HEK293T (cell line): ENCODE data around the gene BMP5.

ENCODE experiments used
- ARNT ChIP-seq: fragments of 450-650 bp; IDR thresholded peaks from 2 replicates; pipeline ENCODE4 v1.6.1; 2017; ENCODE audit warnings: mild to moderate bottlenecking
- BHLHE40 ChIP-seq: fragments of 450-650 bp; IDR thresholded peaks from 2 replicates; pipeline ENCODE4 v1.6.1; 2016; ENCODE audit warnings: mild to moderate bottlenecking, moderate library complexity, borderline replicate concordance
- CTBP1 ChIP-seq: fragments of 450-650 bp; IDR thresholded peaks from 2 replicates; pipeline ENCODE4 v1.6.1; 2016; ENCODE audit warnings: borderline replicate concordance
- ELF4 ChIP-seq: fragments of 450-650 bp; IDR thresholded peaks from 2 replicates; pipeline ENCODE4 v1.6.1; 2017; ENCODE audit warnings: antibody characterized with exemption
- FOXA1 ChIP-seq: fragments of 450-650 bp; IDR thresholded peaks from 2 replicates; pipeline ENCODE4 v1.6.1; 2016; ENCODE audit warnings: mild to moderate bottlenecking
- FOXK2 ChIP-seq: fragments of 450-650 bp; IDR thresholded peaks from 2 replicates; pipeline ENCODE4 v1.6.1; 2016; ENCODE audit warnings: mild to moderate bottlenecking
- FOXM1 ChIP-seq: fragments of 450-650 bp; IDR thresholded peaks from 2 replicates; pipeline ENCODE4 v1.6.1; 2017; ENCODE audit warnings: mild to moderate bottlenecking, borderline replicate concordance
- HDGF ChIP-seq: fragments of 450-650 bp; IDR thresholded peaks from 2 replicates; pipeline ENCODE4 v1.6.1; 2017; ENCODE audit warnings: antibody characterized with exemption, borderline replicate concordance
- LEF1 ChIP-seq: fragments of 450-650 bp; IDR thresholded peaks from 2 replicates; pipeline ENCODE4 v1.6.1; 2017; ENCODE audit warnings: mild to moderate bottlenecking, borderline replicate concordance
- NFRKB ChIP-seq: fragments of 450-650 bp; IDR thresholded peaks from 2 replicates; pipeline ENCODE4 v1.6.1; 2016; ENCODE audit warnings: mild to moderate bottlenecking, moderate library complexity
- SP1 ChIP-seq: fragments of 450-650 bp; IDR thresholded peaks from 2 replicates; pipeline ENCODE4 v1.6.1; 2017
- SUZ12 ChIP-seq: fragments of 450-650 bp; IDR thresholded peaks from 2 replicates; pipeline ENCODE4 v1.6.1; 2016; ENCODE audit warnings: mild to moderate bottlenecking
- ZNF384 ChIP-seq: fragments of 450-650 bp; IDR thresholded peaks from 2 replicates; pipeline ENCODE4 v1.6.1; 2016
- TF ChIP-seq, protein P1 (sequence below): fragments of 450-650 bp; IDR thresholded peaks from 2 replicates; pipeline ENCODE4 v1.6.1; 2016

DNA sequence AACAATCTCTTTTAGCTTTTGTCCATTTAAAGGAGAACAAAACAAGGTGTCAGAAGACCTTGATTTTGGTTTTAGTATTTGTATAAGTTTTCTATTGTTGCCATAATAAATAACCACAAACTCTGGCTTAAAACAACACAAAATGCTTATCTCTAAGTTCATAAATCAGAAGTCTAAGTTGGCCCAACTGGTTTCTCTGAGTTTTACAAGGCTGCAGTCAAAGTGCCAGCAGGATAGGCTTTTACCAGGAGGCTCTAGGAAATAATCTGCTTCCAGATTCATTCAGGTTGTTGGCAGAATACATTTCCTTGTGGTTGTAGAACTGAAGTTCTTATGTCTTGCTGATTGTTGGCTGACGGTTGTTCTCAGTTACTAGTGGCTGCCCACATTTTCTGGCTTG lies 149.2 kb downstream of the BMP5 start:
- TF ChIP-seq LEF1 = no peak
- TF ChIP-seq BHLHE40 = no peak
- TF ChIP-seq ZNF384 = no peak
- TF ChIP-seq FOXA1 = no peak
- no peak for TF ChIP-seq SP1
- no peak for TF ChIP-seq NFRKB
- no peak for TF ChIP-seq FOXM1
- no peak for TF ChIP-seq FOXK2
- no peak for TF ChIP-seq ARNT
- TF ChIP-seq, protein P1, sequence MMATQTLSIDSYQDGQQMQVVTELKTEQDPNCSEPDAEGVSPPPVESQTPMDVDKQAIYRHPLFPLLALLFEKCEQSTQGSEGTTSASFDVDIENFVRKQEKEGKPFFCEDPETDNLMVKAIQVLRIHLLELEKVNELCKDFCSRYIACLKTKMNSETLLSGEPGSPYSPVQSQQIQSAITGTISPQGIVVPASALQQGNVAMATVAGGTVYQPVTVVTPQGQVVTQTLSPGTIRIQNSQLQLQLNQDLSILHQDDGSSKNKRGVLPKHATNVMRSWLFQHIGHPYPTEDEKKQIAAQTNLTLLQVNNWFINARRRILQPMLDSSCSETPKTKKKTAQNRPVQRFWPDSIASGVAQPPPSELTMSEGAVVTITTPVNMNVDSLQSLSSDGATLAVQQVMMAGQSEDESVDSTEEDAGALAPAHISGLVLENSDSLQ = no peak
- no peak for TF ChIP-seq CTBP1
- TF ChIP-seq SUZ12 = no peak
- TF ChIP-seq HDGF = no peak
- TF ChIP-seq ELF4 = no peak
